Heart left ventricle (tissue), 16 donors: ENCODE results near the gene TANGO6. TPM values are rescaled to one million over a fixed set of nuclear protein-coding genes. Genes with fewer than 3 reads are reported as not detected.

Experiments
- ATAC-seq, 4 donors: fragments of 200-7000 bp; cut with Tn5 transposase; one replicate each; pipeline ENCODE4 v1.9.1; 2020 to 2022; ENCODE audit warnings: moderate library complexity in 4 of 4, mild to moderate bottlenecking in 3 of 4, moderate number of reproducible peaks in 1 of 4
- DNase-seq, 5 donors: peaks; one replicate each; pipeline ENCODE4 v3.0.0-alpha.2; 2020
- H3K27ac ChIP-seq, 12 donors: fragments of 200-600 bp; sonication (generic) in 4 of 12; one replicate each; pipeline versions ENCODE4 v1.5.0 to v1.8.0; 2016 to 2022; ENCODE audit warnings: mild to moderate bottlenecking in 2 of 12
- H3K27me3 ChIP-seq, 9 donors: fragments of 200-600 bp; sonication (generic) in 2 of 9; one replicate each; pipeline versions ENCODE4 v1.5.1 to v1.8.0; 2016 to 2022; ENCODE audit warnings: mild to moderate bottlenecking in 3 of 9
- H3K36me3 ChIP-seq, 9 donors: fragments of 200-600 bp; sonication (generic) in 2 of 9; one replicate each; pipeline versions ENCODE4 v1.5.0 to v1.8.0; 2018 to 2022; ENCODE audit warnings: mild to moderate bottlenecking in 2 of 9
- H3K4me1 ChIP-seq, 12 donors: fragments of 200-600 bp; sonication (generic) in 4 of 12; one replicate each; pipeline versions ENCODE4 v1.5.0 to v1.8.0; 2016 to 2022; ENCODE audit warnings: mild to moderate bottlenecking in 3 of 12
- H3K4me3 ChIP-seq, 12 donors: fragments of 200-600 bp; sonication (generic) in 4 of 12; one replicate each; pipeline versions ENCODE4 v1.5.0 to v1.8.0; 2017 to 2022; ENCODE audit warnings: mild to moderate bottlenecking in 9 of 12, moderate library complexity in 4 of 12
- H3K9me3 ChIP-seq, 12 donors: fragments of 200-600 bp; sonication (generic) in 4 of 12; one replicate each; pipeline versions ENCODE4 v1.5.0 to v1.8.0; 2016 to 2022; ENCODE audit warnings: mild to moderate bottlenecking in 1 of 12
- CTCF ChIP-seq, 12 donors: fragments of 200-600 bp; sonication (generic) in 4 of 12; IDR thresholded peaks; one replicate each; pipeline versions ENCODE4 v1.5.0 to v1.8.0; 2018 to 2022; ENCODE audit warnings: antibody characterized with exemption in 12 of 12, mild to moderate bottlenecking in 5 of 12
- POLR2A ChIP-seq, 2 donors: fragments of 450-650 bp; IDR thresholded peaks; one replicate each; pipeline ENCODE4 v1.6.1; 2017; ENCODE audit warnings: antibody characterized with exemption in 2 of 2, mild to moderate bottlenecking in 2 of 2, moderate library complexity in 2 of 2
- WGBS, 4 donors: extraction: QIAGEN DNeasy Blood & Tissue Kit in 2 of 4; methylation state at CpG; one replicate each; pipeline versions ENCODE4 v1.1.5 to v1.1.7; 2013 to 2018; 5-methylcytosine and 5-hydroxymethylcytosine counted together
- intact Hi-C, 10 donors: fragments of 100-400 bp; cut with DNase I; formaldehyde crosslinking; loops; one replicate each; pipeline versions ENCODE4 v1.11.1 to v1.14.2; 2022
- polyA plus RNA-seq, 2 donors: library from polyadenylated mRNA; stranded (reverse); fragments of 200-250 nt; gene quantifications; one replicate each; pipeline ENCODE4 v1.2.3, GENCODE V29; 2013
- total RNA-seq, 9 donors: library from RNA; depleted of rRNA in 2 of 9; stranded (reverse); fragments of >200 nt in 2 of 9; fragmentation: NEBNext Ultra II Directional in 3 of 9; extraction: Animal tissue kit (Norgen Biotek cat#: 25700) in 3 of 9; gene quantifications; one replicate each; pipeline versions ENCODE4 v1.1.0 to v1.2.4, GENCODE V29; 2016 to 2023
- donor health status: ischemic (EF 13 %, LVEDD 7.1; RV severe dilation, severe dysfunction).
- donor health status: healthy with polysubstance abuse.
- donor health status: DM: no; HTN: yes; CAD: no.
- donor health status: DM: no; HTN: no; CAD: no.
- donor health status: ischemic (EF 25% LVEDD 6.9; RV normal size, moderate dysfunction).
- donor health status: ischemic (EF 25% LVEDD 5.7; RV mildly dilated, moderate dysfunction).
- donor health status: healthy.
- donor health status: DM: yes; HTN: yes; CAD: no.
- donor health status: ischemic (EF 35%, LVEDD 5.7; RV mildly dilated, moderate dysfunction).
- donor health status: nonischemic (EF 11% LVEDD 7.7; RV severe dilation, severe dysfunction).
- donor health status: DM: yes; HTN: yes; CAD: no.
- donor health status: PGD.
- donor health status: ischemic (EF 29% LVEDD 5.4; RV normal size, mild dysfunction).
- donor health status: nonischemic (EF 23%, LVEDD 6.1; RV moderate dilation, normal function).

Gene TANGO6
- total and polyA plus RNA-seq, 11 donors: 1.8 to 14.1 (median 8.8) TPM

- no peak overlapping the region for H3K27ac ChIP-seq
- intact Hi-C loops: no loop called here
- TF ChIP-seq POLR2A (IDR thresholded peaks at IDR 0.05): no peak
- no peak for TF ChIP-seq CTCF (IDR thresholded peaks at IDR 0.05)
- peaks cover 0 to 3% (median 0%) of the 10 kb centered on the region in 9 donors for H3K36me3 ChIP-seq
- DNase-seq (no peak), ATAC-seq (no peak)
- no peaks in the 10 kb centered on the region for H3K9me3 ChIP-seq
- WGBS, 4 donors: 38 to 51% (median 46%) methylated on average over 2 of the region's 2 CpGs
- peaks cover 0 to 9% (median 2%) of the 10 kb centered on the region in 12 donors for H3K4me1 ChIP-seq
- no peak overlapping the region for H3K4me3 ChIP-seq
- H3K27me3 ChIP-seq: no peaks in the 10 kb centered on the region
Observed at GRCh38 chr16:69072640-69072974, 229.3 kb downstream of the TANGO6 start.

GRCh38 chr16:69073181-69073702 lies 229.9 kb downstream of the TANGO6 start:
- no peak for TF ChIP-seq CTCF (IDR thresholded peaks at IDR 0.05)
- no peak for TF ChIP-seq POLR2A (IDR thresholded peaks at IDR 0.05)

GRCh38 chr16:69077251-69077650 lies 233.9 kb downstream of the TANGO6 start:
- no peak overlapping the region for H3K27ac ChIP-seq
- ATAC-seq (no peak), DNase-seq (no peak)
- H3K4me3 ChIP-seq: no peak overlapping the region
- intact Hi-C loops: no loop called here
- H3K36me3 ChIP-seq: no peaks in the 10 kb centered on the region
- 81 to 89% (median 87%) methylated on average over 4 of the region's 4 CpGs for WGBS, 4 donors
- TF ChIP-seq POLR2A (IDR thresholded peaks at IDR 0.05) (no peak), CTCF (IDR thresholded peaks at IDR 0.05) (no peak)
- H3K4me1 ChIP-seq: peaks cover 0 to 7% (median 1%) of the 10 kb centered on the region in 12 donors
- H3K9me3 ChIP-seq: no peaks in the 10 kb centered on the region
- H3K27me3 ChIP-seq: no peaks in the 10 kb centered on the region

More at GRCh38 chr16:69073181-69073702, 229.9 kb downstream of the TANGO6 start:
- peaks cover 0 to 3% (median 0%) of the 10 kb centered on the region in 9 donors for H3K36me3 ChIP-seq
- no peak for ATAC-seq
- no peak overlapping the region for H3K4me3 ChIP-seq
- intact Hi-C loops: no loop called here
- no peaks in the 10 kb centered on the region for H3K27me3 ChIP-seq
- no peak for DNase-seq
- peaks cover 0 to 9% (median 2%) of the 10 kb centered on the region in 12 donors for H3K4me1 ChIP-seq
- no peaks in the 10 kb centered on the region for H3K9me3 ChIP-seq
- 82 to 88% (median 83%) methylated on average over 10 of the region's 10 CpGs for WGBS, 4 donors
- no peak overlapping the region for H3K27ac ChIP-seq

- ATAC-seq: no peak
- no peaks in the 10 kb centered on the region for H3K27me3 ChIP-seq
- intact Hi-C loops: no loop called here
- no peak overlapping the region for H3K27ac ChIP-seq
- no peak overlapping the region for H3K4me3 ChIP-seq
- WGBS, 4 donors: 72 to 88% (median 84%) methylated on average over 7 of the region's 7 CpGs
- no peaks in the 10 kb centered on the region for H3K36me3 ChIP-seq
- no peaks in the 10 kb centered on the region for H3K9me3 ChIP-seq
- no peak for DNase-seq
- TF ChIP-seq CTCF (IDR thresholded peaks at IDR 0.05) (no peak), POLR2A (IDR thresholded peaks at IDR 0.05) (no peak)
- H3K4me1 ChIP-seq: no peaks in the 10 kb centered on the region
Observed at GRCh38 chr16:69078073-69078472, 234.7 kb downstream of the TANGO6 start.
